Dermis blood vessel endothelial cell (primary cell): Measurements from ENCODE around the gene HS6ST3. TPM values are rescaled to one million over a fixed set of nuclear protein-coding genes. Genes with fewer than 3 reads are reported as not detected.

ENCODE experiments used
- DNase-seq: peaks from one replicate; pipeline ENCODE4 v3.0.0; 2010
- total RNA-seq: library from RNA; depleted of rRNA; stranded (reverse); fragments of >200 nt; gene quantifications from 2 replicates; pipeline ENCODE4 v1.2.3, GENCODE V29; 2014

HS6ST3 gene
- total RNA-seq, 1 donor from 2014 or later, result not detected

DNA sequence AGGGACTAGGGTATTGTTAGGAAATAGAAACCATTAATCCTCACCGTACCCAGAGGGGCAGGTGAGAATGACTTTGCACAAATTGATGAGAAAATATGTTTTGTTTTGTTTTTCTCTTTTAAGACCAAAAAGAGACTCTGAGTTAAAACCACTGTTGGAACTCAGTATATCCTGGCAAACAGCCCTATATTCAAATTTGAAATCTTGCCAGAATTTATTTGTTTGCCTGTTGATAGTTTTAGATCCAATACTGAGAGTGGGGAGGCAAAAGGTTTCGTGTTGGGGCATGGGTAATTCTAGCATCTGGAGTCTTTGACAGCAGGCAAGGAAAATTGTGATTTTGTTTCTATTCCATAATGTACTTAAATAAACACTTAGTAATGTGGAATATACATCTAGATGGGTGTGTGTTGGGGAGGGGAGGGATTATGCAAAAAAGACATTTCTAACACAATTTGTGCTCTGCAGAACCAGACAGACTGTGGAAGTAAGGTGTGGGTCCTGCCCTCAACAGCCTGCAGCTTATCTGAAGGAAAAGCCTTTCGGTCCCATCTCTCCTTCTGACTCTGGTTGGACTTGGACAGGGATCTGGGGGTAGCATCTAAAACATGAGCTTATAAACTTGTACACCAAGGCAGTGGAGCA is 713.7 kb downstream of the HS6ST3 start:
- DNase-seq, result no peak

GRCh38 chr13:96804174-96804573 is 714.3 kb downstream of the HS6ST3 start:
- no peak for DNase-seq

GRCh38 chr13:96806746-96807145 is 716.8 kb downstream of the HS6ST3 start:
- DNase-seq, result no peak

DNA sequence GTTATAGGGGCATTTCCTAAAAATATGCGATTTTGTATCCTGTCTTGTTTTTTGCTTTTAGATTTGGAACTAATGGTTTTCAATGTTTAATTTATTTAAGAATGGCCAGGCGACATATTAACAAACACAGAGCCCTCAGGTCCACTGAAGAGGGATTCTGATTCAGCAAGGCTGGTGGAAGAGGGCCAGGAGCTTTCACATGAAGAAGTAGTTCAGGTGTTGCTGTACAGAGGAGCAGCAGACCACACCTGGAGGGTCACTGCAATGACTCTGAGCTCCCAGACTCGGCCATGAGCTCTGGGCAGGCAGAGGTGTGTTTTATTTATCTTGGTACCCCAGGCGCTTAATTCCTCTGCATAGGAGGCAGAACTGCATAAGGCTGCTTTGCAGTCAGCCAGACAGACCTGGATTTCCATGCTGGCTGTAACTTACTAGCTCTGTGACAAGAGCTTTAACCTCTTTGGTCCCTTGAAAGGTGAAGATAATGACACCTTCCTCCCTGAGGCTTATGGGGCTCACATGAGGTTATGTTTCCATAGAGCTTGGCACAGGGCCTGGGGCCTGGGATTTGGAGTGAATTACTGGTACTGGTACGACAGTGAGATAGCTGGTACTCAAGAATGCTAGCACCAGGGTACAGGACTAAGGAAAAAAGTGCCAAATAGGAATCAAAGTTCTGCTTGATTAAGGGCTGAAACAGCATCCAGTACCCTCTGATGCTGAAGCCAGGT is 719.6 kb downstream of the HS6ST3 start:
- no peak for DNase-seq

- no peak for DNase-seq
Measured at GRCh38 chr13:96810104-96810503, 720.2 kb downstream of the HS6ST3 start.

DNA sequence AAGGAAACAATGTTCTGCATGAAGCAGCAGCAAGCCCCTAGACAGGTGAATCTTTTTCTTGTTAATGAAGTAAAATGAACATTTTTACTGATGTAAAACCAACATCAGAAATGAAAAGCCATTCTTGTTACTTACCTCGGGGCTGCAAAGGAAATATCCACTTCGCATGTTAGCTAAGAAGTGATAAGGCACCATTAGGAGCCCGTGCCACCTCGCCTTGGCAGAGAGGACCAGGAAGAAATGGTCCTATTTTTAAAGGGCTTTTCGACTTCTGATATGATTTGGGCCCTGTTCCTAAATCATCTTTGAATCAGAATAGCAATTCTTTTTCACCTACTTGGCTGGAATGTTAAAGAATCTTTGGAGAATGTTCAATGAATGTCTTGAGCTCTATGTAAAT is 721.1 kb downstream of the HS6ST3 start:
- DNase-seq, result no peak

DNA sequence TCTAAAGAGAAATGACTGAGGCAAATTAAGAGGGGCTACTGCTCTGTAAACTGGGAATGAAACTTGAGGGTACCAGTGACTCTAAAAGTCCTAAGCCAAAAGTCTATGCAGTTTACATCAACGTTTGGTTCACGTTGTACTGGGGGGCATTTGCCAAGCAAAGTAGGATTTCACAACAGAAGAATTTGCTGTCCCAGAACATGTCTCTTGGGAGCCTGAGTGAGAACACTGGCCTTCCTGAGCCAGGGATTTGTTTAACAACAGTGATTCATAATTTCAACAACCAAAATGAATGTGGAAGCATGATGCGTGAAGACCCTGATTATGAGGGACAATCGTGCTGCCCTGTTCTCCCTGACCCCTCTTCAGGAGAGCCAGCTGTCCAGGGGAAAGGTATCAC is 726.4 kb downstream of the HS6ST3 start:
- DNase-seq, result no peak

- no peak for DNase-seq
Measured at GRCh38 chr13:96816874-96817273, 727.0 kb downstream of the HS6ST3 start.

DNA sequence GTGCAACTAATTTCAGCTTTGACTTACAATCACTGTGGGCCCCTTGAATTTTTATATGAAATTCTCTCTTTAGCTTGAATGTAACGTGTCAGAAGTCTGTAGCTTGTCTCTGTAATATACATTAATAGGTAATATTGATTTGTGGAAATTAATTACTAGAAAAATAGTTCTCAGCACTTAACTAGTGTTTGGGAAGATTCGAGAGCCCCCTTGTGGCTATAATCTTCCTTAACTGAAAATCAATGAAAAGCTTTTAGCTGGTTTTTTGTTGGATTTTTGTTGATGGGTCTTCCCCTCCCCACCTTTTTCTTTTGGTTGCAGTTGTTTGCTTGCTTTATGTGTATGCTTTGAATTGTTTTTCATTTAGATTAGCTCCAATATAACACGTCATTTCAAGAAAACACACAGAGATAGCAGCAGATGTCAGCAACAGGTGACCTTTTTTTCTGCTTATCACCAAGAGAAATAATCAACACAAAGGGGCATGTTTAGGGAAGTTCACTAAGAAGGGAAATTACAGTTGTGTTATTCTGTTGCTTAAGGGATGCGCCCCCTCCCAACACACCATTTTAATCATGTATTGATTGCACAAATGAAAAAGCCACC is 727.5 kb downstream of the HS6ST3 start:
- DNase-seq, result peak; percentile 44

GRCh38 chr13:96819375-96819774 is 729.5 kb downstream of the HS6ST3 start:
- DNase-seq, result no peak

- DNase-seq, result no peak
Measured at GRCh38 chr13:96821381-96821780, 731.5 kb downstream of the HS6ST3 start.

- no peak for DNase-seq
Measured at GRCh38 chr13:96821971-96822370, 732.1 kb downstream of the HS6ST3 start.

- DNase-seq, result peak; percentile 25
Measured at GRCh38 chr13:96822895-96823294, 733.0 kb downstream of the HS6ST3 start.

DNA sequence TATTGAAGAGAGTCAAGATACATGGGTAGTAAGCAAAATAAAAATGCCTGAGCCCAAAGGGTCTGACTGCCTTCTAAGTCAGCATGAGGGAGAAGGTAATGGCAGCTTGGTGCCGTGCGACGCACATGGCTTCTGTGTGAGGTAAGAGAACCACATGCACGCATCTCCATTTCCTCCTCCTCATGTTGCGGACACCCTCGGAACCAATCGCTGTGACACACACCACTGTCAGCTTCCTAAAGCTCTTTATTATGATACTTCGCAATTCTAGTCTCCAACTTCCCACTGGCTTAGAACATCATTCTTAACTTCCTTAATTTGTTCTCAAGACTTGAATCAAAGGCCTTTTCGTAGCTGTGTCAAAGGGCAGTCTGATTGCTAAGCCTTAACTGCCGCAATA is 734.2 kb downstream of the HS6ST3 start:
- no peak for DNase-seq

- DNase-seq, result no peak
Measured at GRCh38 chr13:96825653-96826052, 735.7 kb downstream of the HS6ST3 start.

DNA sequence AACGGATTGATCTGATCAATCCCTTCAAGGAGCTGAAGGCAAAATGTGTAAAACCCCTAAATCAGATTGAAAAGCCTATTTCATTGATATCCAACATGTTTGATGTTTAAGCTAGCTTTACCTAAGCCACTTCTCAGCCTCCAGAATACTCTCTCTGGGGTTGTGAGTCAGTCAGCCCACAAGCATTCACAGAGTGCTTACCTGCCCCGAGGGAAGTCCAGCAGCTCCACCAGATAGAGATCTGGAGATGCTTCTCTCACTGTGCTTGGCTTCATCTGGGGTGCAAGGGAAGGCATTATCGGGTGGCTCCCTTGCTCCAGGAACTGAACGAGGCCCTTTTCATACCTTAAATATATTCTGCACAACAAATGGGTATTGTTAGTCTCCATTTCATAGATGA is 744.7 kb downstream of the HS6ST3 start:
- DNase-seq, result no peak

DNA sequence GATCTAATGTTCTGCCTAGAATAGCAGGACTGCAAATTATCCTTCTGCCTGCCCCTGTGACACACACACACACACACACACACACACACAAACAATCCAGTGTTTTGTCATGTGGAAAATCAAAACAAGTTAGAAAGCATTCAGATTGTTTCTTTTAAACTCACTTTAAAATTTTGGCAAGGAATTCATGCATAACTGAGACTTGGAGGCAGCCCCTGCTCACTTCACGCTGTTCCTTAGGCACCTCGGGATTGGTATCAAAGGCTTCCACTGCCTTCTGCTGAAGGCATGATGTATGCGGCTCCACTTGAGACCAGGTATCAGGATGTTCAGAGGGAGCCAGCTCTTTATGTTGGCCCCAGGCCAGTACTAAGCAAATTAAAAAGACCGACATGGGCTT is 745.6 kb downstream of the HS6ST3 start:
- DNase-seq, result no peak

DNA sequence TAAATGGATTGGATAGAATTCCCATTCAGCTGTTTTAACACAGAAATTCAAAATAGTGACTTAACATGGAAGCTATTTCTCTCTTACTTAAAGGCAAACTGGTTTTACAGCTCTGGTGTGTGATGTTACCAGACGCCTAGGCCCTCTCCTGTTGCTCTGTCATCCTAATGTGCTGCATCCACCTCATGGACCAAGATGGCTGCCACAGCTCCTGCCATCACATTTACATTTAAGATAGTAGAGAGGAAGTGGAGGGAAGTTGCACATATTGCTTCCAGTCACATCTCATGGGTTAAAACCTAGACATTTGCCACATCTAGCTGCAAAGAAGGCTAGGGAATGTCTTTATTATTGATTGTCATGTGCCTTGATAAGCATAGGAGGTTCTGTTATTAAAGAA is 746.8 kb downstream of the HS6ST3 start:
- DNase-seq, result no peak

GRCh38 chr13:96837809-96838208 is 747.9 kb downstream of the HS6ST3 start:
- no peak for DNase-seq

DNA sequence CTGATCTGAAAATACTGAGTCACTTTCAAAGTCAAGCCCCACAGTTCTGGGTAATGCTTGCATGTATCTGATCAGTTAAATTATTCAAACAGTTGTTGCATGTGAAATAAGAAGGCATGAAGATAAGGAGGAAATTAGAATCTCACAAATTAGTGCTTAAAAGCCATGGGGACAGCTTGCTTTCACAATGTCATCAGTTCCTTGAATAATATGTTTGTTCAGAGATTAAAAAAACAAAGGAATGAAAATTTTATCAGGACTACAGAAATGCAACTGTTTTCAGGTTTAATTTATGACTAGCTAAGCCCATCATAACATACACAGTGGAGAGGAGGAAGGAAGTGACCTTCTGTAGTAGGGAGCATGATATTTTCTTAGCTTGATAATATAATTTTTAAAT is 754.3 kb downstream of the HS6ST3 start:
- DNase-seq, result no peak

DNA sequence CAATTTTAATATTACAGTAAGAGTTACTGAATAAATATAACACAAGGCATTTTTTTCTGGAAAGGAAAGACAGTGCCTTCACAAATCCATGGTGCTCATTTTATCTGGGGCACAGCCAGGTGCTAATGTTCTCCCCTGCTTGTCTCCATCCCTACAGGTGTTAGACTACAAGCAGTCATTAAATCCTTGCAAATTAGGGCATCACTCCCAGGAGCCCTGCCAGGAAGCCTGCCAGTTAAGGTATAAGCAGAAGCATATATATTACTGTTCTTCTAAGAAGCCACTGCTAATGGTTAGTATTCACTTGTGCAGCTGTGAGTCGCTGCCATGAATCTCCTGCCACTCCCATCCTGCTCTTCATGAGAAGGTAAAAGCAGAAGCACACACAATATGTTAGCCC is 754.7 kb downstream of the HS6ST3 start:
- DNase-seq, result no peak

DNA sequence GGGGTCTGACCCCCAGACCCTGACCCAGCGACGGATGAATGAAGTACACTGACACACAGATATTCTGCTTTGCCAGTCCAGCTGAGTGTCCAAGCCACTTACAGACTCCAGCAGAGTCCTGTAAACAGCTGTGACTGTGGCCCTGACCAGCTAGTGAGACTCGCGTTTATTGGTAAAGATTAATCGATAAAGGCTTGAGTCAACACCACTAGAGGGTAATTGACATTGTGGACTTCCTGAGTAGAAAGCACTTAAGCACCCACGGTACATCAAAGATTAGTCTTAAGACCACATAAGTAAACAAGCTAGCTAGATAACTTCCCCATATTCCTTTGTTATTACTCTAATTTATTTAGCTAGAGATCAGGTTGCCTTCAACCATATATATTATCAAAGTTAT is 758.4 kb downstream of the HS6ST3 start:
- DNase-seq, result no peak

GRCh38 chr13:96849091-96849490 is 759.2 kb downstream of the HS6ST3 start:
- DNase-seq, result no peak

DNA sequence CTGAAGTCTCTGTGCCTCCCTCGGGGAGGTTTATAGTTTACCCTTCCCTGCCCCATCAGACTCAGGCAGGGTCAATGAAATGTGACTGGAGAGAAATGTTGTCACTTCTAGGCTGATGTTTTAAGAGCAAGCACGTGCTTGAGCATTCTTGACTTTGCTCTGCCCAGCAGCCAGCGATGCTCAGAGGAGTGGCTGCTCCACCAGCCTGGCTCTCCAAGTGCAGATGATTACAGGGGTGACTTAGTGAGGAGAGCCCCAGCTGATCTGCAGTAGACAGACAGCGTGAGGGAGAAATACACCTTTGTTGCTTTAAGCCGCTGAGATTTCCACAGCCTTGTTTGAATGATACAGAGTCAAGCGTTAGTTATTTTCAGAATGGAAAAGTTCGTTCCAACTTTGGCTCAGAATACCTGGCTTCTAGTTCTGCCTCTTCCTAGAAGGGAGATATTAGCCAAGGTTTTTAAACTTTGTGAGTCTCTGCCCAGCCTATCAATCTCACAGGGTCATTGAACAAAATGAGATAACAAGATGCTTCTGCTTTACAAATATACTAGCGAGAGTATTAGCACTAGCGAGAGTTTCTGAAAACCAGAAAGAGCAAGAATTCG is 760.7 kb downstream of the HS6ST3 start:
- no peak for DNase-seq
